ENCODE measurements around the gene ST6GAL1.
"Not testable (repeated sequence)": the region's sequence is repeated elsewhere in the genome, so short reads cannot be mapped to it uniquely, and the experiment has no call there.

Gene ST6GAL1, protein sequence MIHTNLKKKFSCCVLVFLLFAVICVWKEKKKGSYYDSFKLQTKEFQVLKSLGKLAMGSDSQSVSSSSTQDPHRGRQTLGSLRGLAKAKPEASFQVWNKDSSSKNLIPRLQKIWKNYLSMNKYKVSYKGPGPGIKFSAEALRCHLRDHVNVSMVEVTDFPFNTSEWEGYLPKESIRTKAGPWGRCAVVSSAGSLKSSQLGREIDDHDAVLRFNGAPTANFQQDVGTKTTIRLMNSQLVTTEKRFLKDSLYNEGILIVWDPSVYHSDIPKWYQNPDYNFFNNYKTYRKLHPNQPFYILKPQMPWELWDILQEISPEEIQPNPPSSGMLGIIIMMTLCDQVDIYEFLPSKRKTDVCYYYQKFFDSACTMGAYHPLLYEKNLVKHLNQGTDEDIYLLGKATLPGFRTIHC

GRCh38 chr3:186930143-186930640, at the start of gene ST6GAL1:
TSS of gene ST6GAL1 (plus strand) at chr3:186930526. CDS start at chr3:187042704, 112,178 bp downstream.
- peak; percentile 24 for DNase-seq

DNA sequence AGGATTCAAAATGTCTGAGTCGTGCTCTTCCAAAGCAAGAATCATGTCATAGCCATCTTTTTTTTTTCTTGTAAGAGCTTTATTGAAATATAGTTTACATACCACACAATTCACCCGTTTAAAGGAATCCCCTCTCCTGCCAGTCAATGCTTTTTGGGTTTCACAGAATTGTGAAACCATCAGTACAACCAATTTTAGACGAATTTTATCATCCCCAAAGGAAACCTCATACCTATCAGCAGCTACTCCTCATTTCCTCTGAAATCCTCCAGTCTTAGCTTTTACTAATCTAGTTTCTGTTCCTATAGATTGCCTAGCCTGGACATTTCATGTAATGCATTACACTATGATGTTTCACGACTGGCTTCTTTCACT, 48.2 kb upstream of the ST6GAL1 start:
- DNase-seq: no peak

GRCh38 chr3:186882881-186883685, 47.2 kb upstream of the ST6GAL1 start:
- DNase-seq: peak; percentile 90

DNA sequence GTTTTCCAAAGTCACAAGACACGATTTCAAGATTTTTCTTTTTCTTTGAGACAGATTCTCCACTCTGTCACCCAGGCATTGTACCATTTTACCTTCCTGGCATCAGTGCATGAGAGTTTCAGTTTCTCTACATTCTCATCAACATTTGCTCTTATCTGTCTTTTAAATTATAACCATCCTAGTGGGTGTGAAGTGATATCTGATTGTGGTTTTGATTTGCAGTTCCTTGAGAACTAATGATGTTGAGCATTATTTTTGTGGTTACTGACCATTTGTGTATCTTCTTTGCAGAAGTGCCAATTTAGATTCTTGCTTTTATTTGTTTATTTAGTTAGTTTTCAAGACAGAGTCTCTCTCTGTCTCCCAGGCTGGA, 46.7 kb upstream of the ST6GAL1 start:
- no peak for DNase-seq

DNA sequence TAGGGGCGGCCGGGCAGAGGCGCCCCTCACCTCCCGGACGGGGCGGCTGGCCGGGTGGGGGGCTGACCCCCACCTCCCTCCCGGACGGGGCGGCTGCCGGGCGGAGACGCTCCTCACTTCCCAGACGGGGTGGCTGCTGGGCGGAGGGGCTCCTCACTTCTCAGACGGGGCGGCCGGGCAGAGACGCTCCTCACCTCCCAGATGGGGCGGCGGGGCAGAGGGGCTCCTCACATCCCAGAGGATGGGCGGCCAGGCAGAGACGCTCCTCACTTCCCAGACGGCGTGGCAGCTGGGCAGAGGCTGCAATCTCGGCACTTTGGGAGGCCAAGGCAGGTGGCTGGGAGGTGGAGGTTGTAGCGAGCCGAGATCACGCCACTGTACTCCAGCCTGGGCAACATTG, 45.5 kb upstream of the ST6GAL1 start:
- DNase-seq: not testable (repeated sequence)

- DNase-seq: no peak
These were observed 43.9 kb upstream of the ST6GAL1 start for GRCh38 chr3:186886202-186886981.

- not testable (repeated sequence) for DNase-seq
These were observed 42.8 kb upstream of the ST6GAL1 start for GRCh38 chr3:186887507-186887938.

GRCh38 chr3:186888569-186888968, 41.8 kb upstream of the ST6GAL1 start:
- no peak for DNase-seq

DNA sequence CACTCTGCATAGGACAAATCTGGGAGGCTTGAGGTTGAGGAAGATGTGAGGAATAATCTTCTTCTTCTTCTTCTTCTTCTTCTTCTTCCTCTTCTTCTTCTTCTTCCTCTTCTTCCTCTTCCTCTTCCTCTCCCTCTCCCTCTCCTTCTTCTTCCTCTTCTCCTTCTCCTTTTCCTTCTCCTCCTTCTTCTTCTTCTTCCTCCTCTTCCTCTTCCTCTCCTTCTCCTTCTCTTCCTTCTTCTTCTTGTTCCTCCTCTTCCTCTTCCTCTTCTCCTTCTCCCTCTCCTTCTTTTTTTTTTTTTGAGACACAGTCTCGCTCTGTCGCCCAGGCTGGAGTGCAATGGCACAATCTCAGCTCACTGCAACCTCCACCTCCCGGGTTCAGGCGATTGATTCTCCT, 40.6 kb upstream of the ST6GAL1 start:
- DNase-seq: not testable (repeated sequence)

- no peak for DNase-seq
These were observed 39.4 kb upstream of the ST6GAL1 start for GRCh38 chr3:186890911-186891310.

DNA sequence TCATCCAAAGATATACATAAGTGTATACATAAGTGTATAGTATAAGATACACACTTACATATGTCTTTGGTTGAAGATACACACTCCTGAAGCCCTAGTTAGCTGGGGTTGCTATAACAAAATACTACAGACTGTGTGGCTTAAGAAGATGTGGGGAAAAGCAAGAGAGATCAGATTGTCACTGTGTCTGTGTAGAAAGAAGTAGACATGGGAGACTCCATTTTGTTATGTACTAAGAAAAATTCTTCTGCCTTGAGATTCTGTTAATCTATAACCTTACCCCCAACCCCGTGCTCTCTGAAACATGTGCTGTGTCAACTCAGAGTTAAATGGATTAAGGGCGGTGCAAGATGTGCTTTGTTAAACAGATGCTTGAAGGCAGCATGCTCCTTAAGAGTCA, 37.3 kb upstream of the ST6GAL1 start:
- not testable (repeated sequence) for DNase-seq

DNA sequence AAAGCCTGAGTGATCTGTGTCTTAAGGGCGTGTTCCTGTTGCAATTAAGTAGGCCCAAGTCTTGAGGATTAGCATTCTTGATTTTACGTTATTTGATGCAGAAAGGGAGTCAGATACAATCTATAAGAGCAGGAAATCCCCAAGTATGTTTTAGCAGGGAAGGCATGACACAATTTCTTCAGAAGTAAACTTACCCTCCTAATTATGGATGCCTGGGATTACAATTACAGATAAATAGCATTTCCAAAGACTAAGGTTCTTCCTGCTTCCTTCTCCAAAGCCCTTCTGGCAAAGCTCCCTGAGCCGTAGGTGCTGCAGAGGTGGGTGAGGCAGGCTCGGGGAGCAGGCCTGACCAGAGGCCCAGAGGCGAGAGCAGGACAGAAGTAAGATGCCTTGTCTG, 34.9 kb upstream of the ST6GAL1 start:
- DNase-seq: no peak

DNA sequence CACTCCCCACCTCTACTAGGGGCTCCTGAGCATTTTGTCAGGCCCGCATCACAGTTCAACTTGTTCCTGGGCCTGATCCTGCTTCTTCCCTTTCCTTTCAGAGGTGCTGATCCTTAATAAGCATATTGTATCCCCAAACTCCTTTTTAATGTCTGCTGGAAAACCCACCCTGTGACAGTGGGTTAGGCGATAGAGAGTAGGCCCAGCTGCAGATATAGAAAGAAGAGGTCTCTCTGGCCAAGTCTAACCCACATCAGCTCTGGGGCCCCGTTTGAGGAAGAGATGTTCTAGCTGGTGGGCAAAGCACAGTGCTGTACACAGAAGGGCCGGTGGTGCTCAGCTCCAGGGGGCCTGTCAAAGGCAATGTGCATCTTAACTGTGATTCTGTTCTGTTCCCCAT, 34.3 kb upstream of the ST6GAL1 start:
- DNase-seq: no peak

GRCh38 chr3:186896875-186897274, 33.5 kb upstream of the ST6GAL1 start:
- DNase-seq: no peak

- no peak for DNase-seq
These were observed 29.1 kb upstream of the ST6GAL1 start for GRCh38 chr3:186901135-186901734.

GRCh38 chr3:186902154-186902553, 28.2 kb upstream of the ST6GAL1 start:
- DNase-seq: no peak

DNA sequence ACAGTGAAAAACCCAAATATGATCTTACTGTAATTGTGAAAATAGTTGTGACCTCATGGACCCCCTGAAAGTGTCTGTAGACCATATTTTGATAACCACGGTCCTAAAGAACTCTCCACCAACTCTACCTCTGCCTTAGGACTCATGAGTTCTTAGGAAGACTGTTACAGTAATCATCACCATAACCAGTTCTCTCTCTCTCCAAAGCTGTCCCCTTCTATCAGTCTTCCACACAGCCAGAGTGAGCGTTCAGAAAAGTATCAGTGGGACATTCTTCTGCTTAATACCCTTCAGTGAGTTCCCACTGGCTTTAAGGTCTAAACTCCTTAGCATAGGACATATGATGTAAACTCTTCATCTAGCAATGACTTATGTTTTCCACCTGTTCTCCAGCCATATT, 27.6 kb upstream of the ST6GAL1 start:
- DNase-seq: no peak

DNA sequence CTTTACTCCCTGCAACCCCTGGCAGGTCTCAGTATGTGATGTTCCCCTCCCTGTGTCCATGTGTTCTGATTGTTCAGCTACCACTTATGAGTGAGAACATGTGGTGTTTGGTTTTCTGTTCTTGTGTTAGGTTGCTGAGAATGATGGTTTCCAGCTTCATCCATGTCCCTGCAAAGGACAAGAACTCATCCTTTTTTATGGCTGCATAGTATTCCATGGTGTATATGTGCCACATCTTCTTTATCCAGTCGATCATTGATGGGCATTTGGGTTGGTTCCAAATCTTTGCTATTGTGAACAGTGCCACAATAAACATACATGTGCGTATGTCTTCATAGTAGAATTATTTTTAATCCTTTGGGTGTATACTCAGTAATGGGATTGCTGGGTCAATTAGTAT, 26.6 kb upstream of the ST6GAL1 start:
- not testable (repeated sequence) for DNase-seq

DNA sequence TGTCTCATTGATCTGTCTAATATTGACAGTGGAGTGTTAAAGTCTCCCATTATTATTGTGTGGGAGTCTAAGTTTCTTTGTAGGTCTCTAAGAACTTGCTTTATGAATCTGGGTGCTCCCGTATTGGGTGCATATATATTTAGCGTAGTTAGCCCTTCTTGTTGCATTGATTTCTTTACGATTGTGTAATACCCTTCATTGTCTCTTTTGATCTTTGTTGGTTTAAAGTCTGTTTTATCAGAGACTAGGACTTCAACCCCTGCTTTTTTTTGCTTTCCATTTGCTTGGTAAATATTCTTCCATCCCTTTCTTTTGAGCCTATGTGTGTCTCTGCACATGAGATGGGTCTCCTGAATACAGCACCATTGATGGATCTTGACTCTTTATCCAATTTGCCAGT, 23.3 kb upstream of the ST6GAL1 start:
- DNase-seq: not testable (repeated sequence)

DNA sequence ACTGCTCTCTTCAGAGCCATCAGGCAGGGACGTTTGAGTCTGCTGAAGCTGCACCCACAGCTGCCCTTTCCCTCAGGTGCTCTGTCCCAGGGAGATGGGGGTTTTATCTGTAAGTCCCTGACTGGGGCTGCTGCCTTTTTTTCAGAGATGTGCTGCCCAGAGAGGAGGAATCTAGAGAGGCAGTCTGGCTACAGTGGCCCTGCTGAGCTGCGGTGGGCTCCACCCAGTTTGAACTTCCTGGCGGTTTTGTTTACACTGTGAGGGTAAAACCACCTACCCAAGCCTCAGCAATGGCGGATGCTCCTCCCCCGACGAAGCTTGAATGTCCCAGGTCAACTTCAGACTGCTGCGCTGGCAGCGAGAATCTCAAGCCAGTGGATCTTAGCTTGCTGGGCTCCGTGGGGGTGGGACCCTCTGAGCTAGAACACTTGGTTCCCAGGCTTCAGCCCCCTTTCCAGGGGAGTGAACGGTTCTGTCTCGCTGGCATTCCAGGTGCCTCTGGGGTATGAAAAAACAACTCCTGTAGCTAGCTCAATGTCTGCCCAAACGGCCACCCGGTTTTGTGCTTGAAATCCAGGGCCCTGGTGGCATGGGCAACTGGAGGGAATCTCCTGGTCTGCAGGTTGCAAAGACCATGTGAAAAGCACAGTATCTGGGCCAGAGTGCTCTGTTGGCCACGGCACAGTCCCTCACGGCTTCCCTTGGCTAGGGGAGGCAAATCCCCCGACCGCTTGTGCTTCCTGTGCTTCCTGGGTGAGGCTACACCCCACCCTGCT, 21.1 kb upstream of the ST6GAL1 start:
- no peak for DNase-seq
